ENCODE results near the gene KRT6C.
"Not testable (repeated sequence)": the region's sequence is repeated elsewhere in the genome, so short reads cannot be mapped to it uniquely, and the experiment has no call there.

Gene KRT6C

GRCh38 chr12:52473768-52474167, at the start of gene KRT6C:
Gene KRT6C, minus strand, starts transcription at chr12:52473805. Its CDS starts 68 bp downstream, at chr12:52473737.
- DNase-seq (ENCODE audit: low spot score) = no peak

- no peak for DNase-seq (ENCODE audit: low spot score)
These were observed 48.9 kb upstream of the KRT6C start for GRCh38 chr12:52522346-52523011.

- no peak for DNase-seq (ENCODE audit: low spot score)
These were observed 48.1 kb upstream of the KRT6C start for GRCh38 chr12:52521568-52522266.

- DNase-seq (ENCODE audit: low spot score) = no peak
These were observed 47.6 kb upstream of the KRT6C start for GRCh38 chr12:52521175-52521567.

- DNase-seq (ENCODE audit: low spot score) = no peak
These were observed 46.4 kb upstream of the KRT6C start, which contains the start of gene KRT5 for GRCh38 chr12:52519826-52520662. Gene KRT5, minus strand, starts transcription at chr12:52520394. Its CDS starts 98 bp downstream, at chr12:52520296.

- DNase-seq (ENCODE audit: low spot score) = no peak
These were observed 45.7 kb upstream of the KRT6C start for GRCh38 chr12:52519387-52519703.

GRCh38 chr12:52518574-52519386, 45.2 kb upstream of the KRT6C start:
- no peak for DNase-seq (ENCODE audit: low spot score)

- no peak for DNase-seq (ENCODE audit: low spot score)
These were observed 44.3 kb upstream of the KRT6C start for GRCh38 chr12:52517888-52518287.

- no peak for DNase-seq (ENCODE audit: low spot score)
These were observed 43.6 kb upstream of the KRT6C start for GRCh38 chr12:52517005-52517835.

- no peak for DNase-seq (ENCODE audit: low spot score)
These were observed 42.6 kb upstream of the KRT6C start for GRCh38 chr12:52515927-52516831.

GRCh38 chr12:52515319-52515646, 41.7 kb upstream of the KRT6C start:
- DNase-seq (ENCODE audit: low spot score) = no peak

- no peak for DNase-seq (ENCODE audit: low spot score)
These were observed 41.1 kb upstream of the KRT6C start for GRCh38 chr12:52514471-52515318.

GRCh38 chr12:52513736-52514135, 40.1 kb upstream of the KRT6C start:
- DNase-seq (ENCODE audit: low spot score) = no peak

- no peak for DNase-seq (ENCODE audit: low spot score)
These were observed 34.6 kb upstream of the KRT6C start for GRCh38 chr12:52508211-52508610.

- peak; percentile 58 for DNase-seq (ENCODE audit: low spot score)
These were observed 33.5 kb upstream of the KRT6C start for GRCh38 chr12:52506858-52507715.

GRCh38 chr12:52502877-52503276, 29.3 kb upstream of the KRT6C start:
- no peak for DNase-seq (ENCODE audit: low spot score)

- DNase-seq (ENCODE audit: low spot score) = no peak
These were observed 27.9 kb upstream of the KRT6C start for GRCh38 chr12:52501490-52501889.

- DNase-seq (ENCODE audit: low spot score) = not testable (repeated sequence)
These were observed 27.0 kb upstream of the KRT6C start for GRCh38 chr12:52500574-52500973.

All from RKO (cell line).